Measurements from ENCODE around the gene MIER2.

- TF ChIP-seq CTCF (IDR thresholded peaks at IDR 0.05; ENCODE audit: borderline replicate concordance, extremely low read depth, low read length, poor library complexity, severe bottlenecking) = no peak
- no peak for TF ChIP-seq EZH2 (IDR thresholded peaks at IDR 0.05; ENCODE audit: borderline replicate concordance, low read depth, low read length, severe bottlenecking)
These were observed 22.4 kb upstream of the MIER2 start for GRCh38 chr19:366951-367350.
